T-cell (primary cell): Measurements from ENCODE around the gene RBM19. TPM values are rescaled to one million over a fixed set of nuclear protein-coding genes. Genes with fewer than 3 reads are reported as not detected.
"Not testable (repeated sequence)": the region's sequence is repeated elsewhere in the genome, so short reads cannot be mapped to it uniquely, and the experiment has no call there.

ENCODE experiments used
- ATAC-seq, 4 experiments: fragments of 200-7000 bp in 3 of 4; fragments of 150-1000 bp in 1 of 4; cut with Tn5 transposase; replicated peaks in 1 of 4; 1 replicate in 3 of 4; 2 replicates in 1 of 4; pipeline ENCODE4 v1.10.0; 2021; ENCODE audit warnings: moderate library complexity in 3 of 4, mild to moderate bottlenecking in 2 of 4, moderate number of reproducible peaks in 1 of 4
- CTCF ChIA-PET, 2 donors: fragments of 300-600 bp; sonication (Branson Sonifier 250); formaldehyde crosslinking; loops; one replicate each; lab custom pipeline; 2022; ENCODE audit warnings: antibody characterized with exemption in 2 of 2; lab: Charles Lee
- POLR2A ChIA-PET, 2 donors: fragments of 300-600 bp; sonication (Branson Sonifier 250); formaldehyde crosslinking; loops; one replicate each; lab custom pipeline; 2022; ENCODE audit warnings: antibody characterized with exemption in 2 of 2; lab: Charles Lee
- DNase-seq, 35 experiments: peaks; one replicate each; pipeline versions ENCODE4 v3.0.0 to v3.0.0-alpha.2; 2013 to 2023
- H3K27ac ChIP-seq: one replicate; pipeline ENCODE4 v1.5.1; 2013; ENCODE audit warnings: low read length
- H3K27me3 ChIP-seq, 2 experiments: replicated peaks in 1 of 2; 1 replicate in 1 of 2; 2 replicates in 1 of 2; pipeline versions ENCODE4 v1.6.1 to v1.7.0; 2013; ENCODE audit warnings: low read length in 1 of 2, mixed read lengths in 1 of 2; ENCODE audit not compliant: control insufficient read depth in 2 of 2, insufficient read depth in 2 of 2; ENCODE audit errors: extremely low read depth in 1 of 2
- H3K36me3 ChIP-seq, 2 donors: 1 replicate in 1 of 2; 2 replicates in 1 of 2; pipeline versions ENCODE4 v1.6.1 to v1.7.0; 2013; ENCODE audit warnings: low read length in 1 of 2; ENCODE audit not compliant: control insufficient read depth in 2 of 2, insufficient read depth in 1 of 2; ENCODE audit errors: extremely low read depth in 1 of 2
- H3K4me1 ChIP-seq, 2 experiments: 1 replicate in 1 of 2; 2 replicates in 1 of 2; pipeline versions ENCODE4 v1.6.1 to v1.7.0; 2013; ENCODE audit warnings: low read length in 2 of 2, mixed read lengths in 1 of 2; ENCODE audit not compliant: insufficient read depth in 2 of 2, control insufficient read depth in 1 of 2; ENCODE audit errors: extremely low read depth in 1 of 2
- H3K4me3 ChIP-seq, 2 donors: 1 replicate in 1 of 2; 2 replicates in 1 of 2; pipeline versions ENCODE4 v1.5.1 to v1.7.0; 2013; ENCODE audit warnings: mild to moderate bottlenecking in 2 of 2, low read length in 1 of 2, moderate library complexity in 1 of 2; ENCODE audit not compliant: control insufficient read depth in 1 of 2; ENCODE audit errors: extremely low read depth in 1 of 2
- H3K9me3 ChIP-seq: 2 replicates; pipeline ENCODE4 v1.7.0; 2013
- H3K27ac Mint-ChIP-seq, 2 donors: one replicate each; pipeline ENCODE4 v1.8.0; 2020 to 2021; ENCODE audit warnings: mild to moderate bottlenecking in 2 of 2, mixed read lengths in 2 of 2
- H3K27me3 Mint-ChIP-seq, 2 donors: one replicate each; pipeline ENCODE4 v1.8.0; 2021 to 2022; ENCODE audit warnings: mixed read lengths in 2 of 2
- H3K36me3 Mint-ChIP-seq: one replicate; pipeline ENCODE4 v1.8.0; 2021; ENCODE audit warnings: mixed read lengths
- H3K4me1 Mint-ChIP-seq, 3 donors: one replicate each; pipeline ENCODE4 v1.8.0; 2020 to 2022; ENCODE audit warnings: mixed read lengths in 3 of 3, mild to moderate bottlenecking in 1 of 3
- H3K4me3 Mint-ChIP-seq, 3 donors: one replicate each; pipeline ENCODE4 v1.8.0; 2020 to 2022; ENCODE audit warnings: mild to moderate bottlenecking in 3 of 3, mixed read lengths in 3 of 3, moderate library complexity in 3 of 3
- H3K9me3 Mint-ChIP-seq, 3 donors: one replicate each; pipeline ENCODE4 v1.8.0; 2020 to 2022; ENCODE audit warnings: mixed read lengths in 3 of 3
- WGBS: methylation state at CpG from one replicate; pipeline ENCODE4 v1.1.5; 2013; ENCODE audit warnings: missing lambda C conversion rate; ENCODE audit not compliant: insufficient coverage; 5-methylcytosine and 5-hydroxymethylcytosine counted together
- total RNA-seq, 35 experiments: library from RNA in 6 of 35; stranded (reverse) in 6 of 35; fragments of 120-200 nt in 1 of 35; gene quantifications; one replicate each; pipeline versions ENCODE4 v1.2.1 to v1.2.4 and lab custom pipeline; 2013 to 2026

The RBM19 gene
- total RNA-seq, 5 donors from 2014 or later (not counting 1 experiment from before 2014, with no cell fraction given): 57.9 to 80.3 (median 78.3) TPM

GRCh38 chr12:114006482-114007425, 40.6 kb upstream of the RBM19 start:
- Mint-ChIP-seq H3K9me3 (no peaks in the 10 kb centered on the region), H3K36me3 (no peaks in the 10 kb centered on the region), H3K4me3 (no peak overlapping the region), H3K27me3 (peaks cover 27 to 28% of the 10 kb centered on the region in 2 donors), H3K4me1 (no peaks in the 10 kb centered on the region), H3K27ac (no peak overlapping the region)
- no peak for DNase-seq
- CTCF ChIA-PET: no interaction called here
- H3K4me3 ChIP-seq: no peak overlapping the region
- POLR2A ChIA-PET: interaction anchor here in 1 of 2 donors (0.6 kb wide), 1 partner anchor 14 kb away, joined by 4 read pairs; no protein-coding TSS in a partner anchor
- H3K27me3 ChIP-seq: peaks cover 0 to 40% of the 10 kb centered on the region in 2 experiments
- no peaks in the 10 kb centered on the region for H3K4me1 ChIP-seq
- no peaks in the 10 kb centered on the region for H3K9me3 ChIP-seq
- H3K27ac ChIP-seq: no peak overlapping the region
- no peaks in the 10 kb centered on the region for H3K36me3 ChIP-seq
- no peak for ATAC-seq
- WGBS: 77% methylated on average over 10 of the region's 11 CpGs

- DNase-seq: no peak
- WGBS: 60% methylated on average over 3 of the region's 3 CpGs
- Histone ChIP-seq H3K9me3 (no peaks in the 10 kb centered on the region), H3K27me3 (peaks cover 0 to 33% of the 10 kb centered on the region in 2 experiments), H3K4me3 (no peak overlapping the region), H3K4me1 (no peaks in the 10 kb centered on the region), H3K27ac (no peak overlapping the region), H3K36me3 (no peaks in the 10 kb centered on the region)
- ATAC-seq: no peak
- H3K27me3 Mint-ChIP-seq: peaks cover 25 to 29% of the 10 kb centered on the region in 2 donors
- no peaks in the 10 kb centered on the region for H3K4me1 Mint-ChIP-seq
- ChIA-PET CTCF (no interaction called here), POLR2A (no interaction called here)
- no peak overlapping the region for H3K4me3 Mint-ChIP-seq
- H3K27ac Mint-ChIP-seq: no peak overlapping the region
- no peaks in the 10 kb centered on the region for H3K36me3 Mint-ChIP-seq
- no peaks in the 10 kb centered on the region for H3K9me3 Mint-ChIP-seq
Observed at GRCh38 chr12:114004402-114004801, 38.3 kb upstream of the RBM19 start.

GRCh38 chr12:114003286-114003685, 37.2 kb upstream of the RBM19 start:
- no peaks in the 10 kb centered on the region for H3K36me3 ChIP-seq
- Mint-ChIP-seq H3K27me3 (peaks cover 19 to 20% of the 10 kb centered on the region in 2 donors), H3K4me3 (no peak overlapping the region), H3K4me1 (no peaks in the 10 kb centered on the region), H3K27ac (no peak overlapping the region), H3K36me3 (no peaks in the 10 kb centered on the region), H3K9me3 (no peaks in the 10 kb centered on the region)
- ATAC-seq (no peak), DNase-seq (no peak)
- ChIA-PET CTCF (no interaction called here), POLR2A (no interaction called here)
- no peak overlapping the region for H3K4me3 ChIP-seq
- H3K4me1 ChIP-seq: no peaks in the 10 kb centered on the region
- no peaks in the 10 kb centered on the region for H3K9me3 ChIP-seq
- H3K27ac ChIP-seq: no peak overlapping the region
- peaks cover 0 to 30% of the 10 kb centered on the region in 2 experiments for H3K27me3 ChIP-seq
- WGBS: 55% methylated on average over 4 of the region's 5 CpGs

GRCh38 chr12:114001511-114002340, 35.6 kb upstream of the RBM19 start:
- no peaks in the 10 kb centered on the region for H3K4me1 Mint-ChIP-seq
- CTCF ChIA-PET: no interaction called here
- no peak overlapping the region for H3K4me3 Mint-ChIP-seq
- H3K27me3 Mint-ChIP-seq: peaks cover 15 to 23% of the 10 kb centered on the region in 2 donors
- H3K9me3 Mint-ChIP-seq: no peaks in the 10 kb centered on the region
- peaks cover 0 to 25% of the 10 kb centered on the region in 2 experiments for H3K27me3 ChIP-seq
- H3K27ac ChIP-seq: no peak overlapping the region
- H3K9me3 ChIP-seq: no peaks in the 10 kb centered on the region
- DNase-seq (no peak), ATAC-seq (no peak)
- H3K27ac Mint-ChIP-seq: no peak overlapping the region
- H3K36me3 ChIP-seq: no peaks in the 10 kb centered on the region
- H3K4me3 ChIP-seq: no peak overlapping the region
- H3K36me3 Mint-ChIP-seq: no peaks in the 10 kb centered on the region
- WGBS: 100% methylated on average over 2 of the region's 5 CpGs
- no peaks in the 10 kb centered on the region for H3K4me1 ChIP-seq
- POLR2A ChIA-PET: no interaction called here

GRCh38 chr12:114000861-114001260, 34.7 kb upstream of the RBM19 start:
- Histone ChIP-seq H3K4me1 (no peaks in the 10 kb centered on the region), H3K27ac (no peak overlapping the region), H3K36me3 (no peaks in the 10 kb centered on the region), H3K27me3 (peaks cover 0 to 24% of the 10 kb centered on the region in 2 experiments), H3K9me3 (no peaks in the 10 kb centered on the region), H3K4me3 (no peak overlapping the region)
- Mint-ChIP-seq H3K36me3 (no peaks in the 10 kb centered on the region), H3K27me3 (peaks cover 16 to 19% of the 10 kb centered on the region in 2 donors), H3K4me3 (no peak overlapping the region), H3K9me3 (no peaks in the 10 kb centered on the region), H3K4me1 (no peaks in the 10 kb centered on the region), H3K27ac (no peak overlapping the region)
- DNase-seq (no peak), ATAC-seq (no peak)
- CTCF ChIA-PET: no interaction called here
- POLR2A ChIA-PET: no interaction called here
- WGBS: 85% methylated on average over 6 of the region's 8 CpGs

- H3K27ac Mint-ChIP-seq, POLR2A ChIA-PET, DNase-seq, ATAC-seq, H3K4me1 ChIP-seq, H3K4me1 Mint-ChIP-seq, H3K27ac ChIP-seq, H3K9me3 ChIP-seq, H3K36me3 Mint-ChIP-seq, H3K4me3 Mint-ChIP-seq, H3K9me3 Mint-ChIP-seq, H3K4me3 ChIP-seq, H3K36me3 ChIP-seq: not testable (repeated sequence)
- 50% methylated on average over 2 of the region's 7 CpGs for WGBS
- H3K27me3 ChIP-seq: peaks cover 0 to 20% of the 10 kb centered on the region in 2 experiments
- H3K27me3 Mint-ChIP-seq: peaks cover 16 to 19% of the 10 kb centered on the region in 2 donors
- CTCF ChIA-PET: interaction anchor here in 1 of 2 donors (0.7 kb wide), 1 partner anchor 92 kb away, joined by 4 read pairs; no protein-coding TSS in a partner anchor
Observed at GRCh38 chr12:114000261-114000660, 34.1 kb upstream of the RBM19 start.
